WTC11 (cell line): ENCODE measurements around the gene IL9R.

Experiments used
- CBFB ChIP-seq: sonication (generic); formaldehyde crosslinking; IDR thresholded peaks from 2 replicates; pipeline ENCODE4 v1.8.1; 2022; ENCODE audit warnings: mild to moderate bottlenecking, low read depth, missing genetic modification reagents
- ZNF317 ChIP-seq: sonication (generic); formaldehyde crosslinking; IDR thresholded peaks from 2 replicates; pipeline ENCODE4 v1.8.1; 2023; ENCODE audit warnings: low read depth, mild to moderate bottlenecking, moderate library complexity, missing genetic modification reagents, borderline replicate concordance
- TF ChIP-seq, protein P1 (sequence below): fragments of 200-600 bp; IDR thresholded peaks from 2 replicates; pipeline ENCODE4 v1.8.0; 2022; ENCODE audit warnings: antibody characterized with exemption
- TF ChIP-seq, protein P2 (sequence below): sonication (generic); formaldehyde crosslinking; IDR thresholded peaks from 2 replicates; pipeline ENCODE4 v1.8.0; 2022; ENCODE audit warnings: mild to moderate bottlenecking, missing genetic modification reagents
- TF ChIP-seq, protein P3 (sequence below): sonication (generic); formaldehyde crosslinking; IDR thresholded peaks from 2 replicates; pipeline ENCODE4 v1.8.1; 2023; ENCODE audit warnings: mild to moderate bottlenecking, missing genetic modification reagents, borderline replicate concordance

DNA sequence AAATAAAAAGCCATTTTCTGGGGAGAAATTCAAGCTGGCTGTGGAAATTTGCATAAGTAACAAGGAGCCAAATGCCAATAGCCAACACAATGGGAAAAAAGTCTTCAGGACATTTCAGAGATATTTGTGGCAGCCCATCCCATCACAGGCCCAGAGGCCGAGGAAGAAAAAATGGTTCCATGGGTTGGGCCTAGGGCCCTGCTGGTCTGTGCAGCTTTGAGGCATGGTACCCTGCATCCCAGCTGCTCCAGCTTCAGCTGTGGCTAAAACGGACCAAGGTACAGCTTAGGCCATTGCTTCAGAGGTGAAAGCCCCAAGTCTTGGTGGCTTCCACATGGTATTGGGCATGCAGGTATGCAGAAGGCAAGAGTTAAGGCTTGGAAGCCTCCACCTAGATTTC is 14.2 kb upstream of the IL9R start:
- TF ChIP-seq, protein P1, sequence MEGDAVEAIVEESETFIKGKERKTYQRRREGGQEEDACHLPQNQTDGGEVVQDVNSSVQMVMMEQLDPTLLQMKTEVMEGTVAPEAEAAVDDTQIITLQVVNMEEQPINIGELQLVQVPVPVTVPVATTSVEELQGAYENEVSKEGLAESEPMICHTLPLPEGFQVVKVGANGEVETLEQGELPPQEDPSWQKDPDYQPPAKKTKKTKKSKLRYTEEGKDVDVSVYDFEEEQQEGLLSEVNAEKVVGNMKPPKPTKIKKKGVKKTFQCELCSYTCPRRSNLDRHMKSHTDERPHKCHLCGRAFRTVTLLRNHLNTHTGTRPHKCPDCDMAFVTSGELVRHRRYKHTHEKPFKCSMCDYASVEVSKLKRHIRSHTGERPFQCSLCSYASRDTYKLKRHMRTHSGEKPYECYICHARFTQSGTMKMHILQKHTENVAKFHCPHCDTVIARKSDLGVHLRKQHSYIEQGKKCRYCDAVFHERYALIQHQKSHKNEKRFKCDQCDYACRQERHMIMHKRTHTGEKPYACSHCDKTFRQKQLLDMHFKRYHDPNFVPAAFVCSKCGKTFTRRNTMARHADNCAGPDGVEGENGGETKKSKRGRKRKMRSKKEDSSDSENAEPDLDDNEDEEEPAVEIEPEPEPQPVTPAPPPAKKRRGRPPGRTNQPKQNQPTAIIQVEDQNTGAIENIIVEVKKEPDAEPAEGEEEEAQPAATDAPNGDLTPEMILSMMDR, result no peak
- TF ChIP-seq, protein P2, sequence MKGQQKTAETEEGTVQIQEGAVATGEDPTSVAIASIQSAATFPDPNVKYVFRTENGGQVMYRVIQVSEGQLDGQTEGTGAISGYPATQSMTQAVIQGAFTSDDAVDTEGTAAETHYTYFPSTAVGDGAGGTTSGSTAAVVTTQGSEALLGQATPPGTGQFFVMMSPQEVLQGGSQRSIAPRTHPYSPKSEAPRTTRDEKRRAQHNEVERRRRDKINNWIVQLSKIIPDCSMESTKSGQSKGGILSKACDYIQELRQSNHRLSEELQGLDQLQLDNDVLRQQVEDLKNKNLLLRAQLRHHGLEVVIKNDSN (CRISPR knock-in tag), result no peak
- TF ChIP-seq CBFB (CRISPR knock-in tag), result no peak
- TF ChIP-seq, protein P3, sequence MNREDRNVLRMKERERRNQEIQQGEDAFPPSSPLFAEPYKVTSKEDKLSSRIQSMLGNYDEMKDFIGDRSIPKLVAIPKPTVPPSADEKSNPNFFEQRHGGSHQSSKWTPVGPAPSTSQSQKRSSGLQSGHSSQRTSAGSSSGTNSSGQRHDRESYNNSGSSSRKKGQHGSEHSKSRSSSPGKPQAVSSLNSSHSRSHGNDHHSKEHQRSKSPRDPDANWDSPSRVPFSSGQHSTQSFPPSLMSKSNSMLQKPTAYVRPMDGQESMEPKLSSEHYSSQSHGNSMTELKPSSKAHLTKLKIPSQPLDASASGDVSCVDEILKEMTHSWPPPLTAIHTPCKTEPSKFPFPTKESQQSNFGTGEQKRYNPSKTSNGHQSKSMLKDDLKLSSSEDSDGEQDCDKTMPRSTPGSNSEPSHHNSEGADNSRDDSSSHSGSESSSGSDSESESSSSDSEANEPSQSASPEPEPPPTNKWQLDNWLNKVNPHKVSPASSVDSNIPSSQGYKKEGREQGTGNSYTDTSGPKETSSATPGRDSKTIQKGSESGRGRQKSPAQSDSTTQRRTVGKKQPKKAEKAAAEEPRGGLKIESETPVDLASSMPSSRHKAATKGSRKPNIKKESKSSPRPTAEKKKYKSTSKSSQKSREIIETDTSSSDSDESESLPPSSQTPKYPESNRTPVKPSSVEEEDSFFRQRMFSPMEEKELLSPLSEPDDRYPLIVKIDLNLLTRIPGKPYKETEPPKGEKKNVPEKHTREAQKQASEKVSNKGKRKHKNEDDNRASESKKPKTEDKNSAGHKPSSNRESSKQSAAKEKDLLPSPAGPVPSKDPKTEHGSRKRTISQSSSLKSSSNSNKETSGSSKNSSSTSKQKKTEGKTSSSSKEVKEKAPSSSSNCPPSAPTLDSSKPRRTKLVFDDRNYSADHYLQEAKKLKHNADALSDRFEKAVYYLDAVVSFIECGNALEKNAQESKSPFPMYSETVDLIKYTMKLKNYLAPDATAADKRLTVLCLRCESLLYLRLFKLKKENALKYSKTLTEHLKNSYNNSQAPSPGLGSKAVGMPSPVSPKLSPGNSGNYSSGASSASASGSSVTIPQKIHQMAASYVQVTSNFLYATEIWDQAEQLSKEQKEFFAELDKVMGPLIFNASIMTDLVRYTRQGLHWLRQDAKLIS (CRISPR knock-in tag), result no peak
- no peak for TF ChIP-seq ZNF317 (CRISPR knock-in tag)
